Chondrocyte (in vitro differentiated cells): ENCODE data around the gene OR8K1. TPM values are rescaled to one million over a fixed set of nuclear protein-coding genes. Genes with fewer than 3 reads are reported as not detected.

Source experiments
- DNase-seq: peaks from one replicate; pipeline ENCODE4 v3.0.0; 2021; ENCODE audit warnings: mixed read lengths, low spot score
- H3K27ac Mint-ChIP-seq: one replicate; pipeline ENCODE4 v1.8.0; 2021; ENCODE audit warnings: mild to moderate bottlenecking, moderate library complexity, mixed read lengths; ENCODE audit not compliant: unreplicated experiment
- H3K27me3 Mint-ChIP-seq: 2 replicates; pipeline ENCODE4 v1.8.0; 2021; ENCODE audit warnings: low read depth, mixed read lengths
- H3K36me3 Mint-ChIP-seq: 2 replicates; pipeline ENCODE4 v1.8.0; 2021; ENCODE audit warnings: low read depth, mixed read lengths
- H3K4me1 Mint-ChIP-seq: 2 replicates; pipeline ENCODE4 v1.8.0; 2021; ENCODE audit warnings: low read depth, mild to moderate bottlenecking, mixed read lengths
- H3K4me3 Mint-ChIP-seq: one replicate; pipeline ENCODE4 v1.8.0; 2021; ENCODE audit warnings: mild to moderate bottlenecking, moderate library complexity, mixed read lengths; ENCODE audit not compliant: unreplicated experiment
- H3K9me3 Mint-ChIP-seq: 2 replicates; pipeline ENCODE4 v1.8.0; 2021; ENCODE audit warnings: low read depth, mixed read lengths
- CTCF ChIP-seq: fragments of 200-600 bp; sonication (generic); IDR thresholded peaks from 2 replicates; pipeline ENCODE4 v1.5.0; 2021; ENCODE audit warnings: antibody characterized with exemption, mild to moderate bottlenecking, moderate library complexity
- total RNA-seq: library from RNA; stranded (reverse); gene quantifications from 3 replicates; pipeline ENCODE4 v1.2.1, GENCODE V29; 2021

The OR8K1 gene
- total RNA-seq, 1 donor from 2014 or later = not detected

- no peak overlapping the region for H3K4me3 Mint-ChIP-seq
Observed at GRCh38 chr11:56394381-56394780, 48.5 kb downstream of the OR8K1 start.

DNA sequence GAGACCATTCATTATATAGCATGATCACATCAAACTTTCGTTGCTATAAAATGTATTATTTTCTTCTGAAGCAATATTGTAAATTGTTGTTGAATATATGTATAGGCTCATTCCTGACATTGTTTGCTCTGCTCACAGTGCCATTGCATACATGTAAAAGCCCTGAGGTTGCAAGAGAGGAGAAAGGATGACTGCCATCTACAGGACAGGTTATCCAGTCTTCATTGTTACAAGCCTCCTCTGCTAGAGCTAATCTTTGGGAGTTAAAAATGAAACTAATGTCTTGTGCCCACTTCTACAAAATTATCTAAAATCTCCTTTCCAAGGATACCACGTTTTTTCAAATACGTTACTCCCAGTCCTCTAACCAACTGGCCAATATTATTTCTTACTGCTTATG lies 50.2 kb downstream of the OR8K1 start:
- Mint-ChIP-seq H3K27ac (no peak overlapping the region), H3K36me3 (no peaks in the 10 kb centered on the region), H3K4me3 (no peak overlapping the region), H3K27me3 (no peaks in the 10 kb centered on the region), H3K4me1 (no peaks in the 10 kb centered on the region), H3K9me3 (peaks cover 4% of the 10 kb centered on the region)
- DNase-seq = no peak
- TF ChIP-seq CTCF = no peak

More at GRCh38 chr11:56394381-56394780, 48.5 kb downstream of the OR8K1 start:
- Mint-ChIP-seq H3K27me3 (no peaks in the 10 kb centered on the region), H3K27ac (no peak overlapping the region), H3K9me3 (peaks cover 4% of the 10 kb centered on the region), H3K36me3 (no peaks in the 10 kb centered on the region), H3K4me1 (no peaks in the 10 kb centered on the region)
- no peak for TF ChIP-seq CTCF
- DNase-seq = no peak

Other genes starting within 250 kb of the OR8K1 start
- not detected in 3 replicates for gene OR8H2, start 242.4 kb upstream of the OR8K1 start, total RNA-seq
- not detected in 3 replicates for gene OR8H3, start 223.7 kb upstream of the OR8K1 start, total RNA-seq
- not detected in 3 replicates for gene OR8J3, start 205.8 kb upstream of the OR8K1 start, total RNA-seq
- gene OR8K5, start 185.7 kb upstream of the OR8K1 start, total RNA-seq = not detected in 3 replicates
- gene OR5J2, start 169.4 kb upstream of the OR8K1 start, total RNA-seq = not detected in 3 replicates
- not detected in 3 replicates for gene OR5T2, start 111.8 kb upstream of the OR8K1 start, total RNA-seq
- gene OR5T3, start 93.8 kb upstream of the OR8K1 start, total RNA-seq = not detected in 3 replicates
- not detected in 3 replicates for gene OR5T1, start 71.9 kb upstream of the OR8K1 start, total RNA-seq
- gene OR8H1, start 53.8 kb upstream of the OR8K1 start, total RNA-seq = not detected in 3 replicates
- not detected in 3 replicates for gene OR8K3, start 30.9 kb upstream of the OR8K1 start, total RNA-seq
- not detected in 3 replicates for gene OR8J1, start 8.3 kb downstream of the OR8K1 start, total RNA-seq
- gene OR8U1, start 29.6 kb downstream of the OR8K1 start, total RNA-seq = not detected in 3 replicates
- not detected in 3 replicates for gene OR5AL1, start 66.7 kb downstream of the OR8K1 start, total RNA-seq
- not detected in 3 replicates for gene OR5M3, start 127.3 kb downstream of the OR8K1 start, total RNA-seq
- not detected in 3 replicates for gene OR5M8, start 145.3 kb downstream of the OR8K1 start, total RNA-seq
- not detected in 3 replicates for gene OR5M11, start 197.2 kb downstream of the OR8K1 start, total RNA-seq
- gene OR5M10, start 231.7 kb downstream of the OR8K1 start, total RNA-seq = not detected in 3 replicates